ENCODE data around the gene GPALPP1.
"Not testable (repeated sequence)": the region's sequence is repeated elsewhere in the genome, so short reads cannot be mapped to it uniquely, and the experiment has no call there.

Gene GPALPP1

DNA sequence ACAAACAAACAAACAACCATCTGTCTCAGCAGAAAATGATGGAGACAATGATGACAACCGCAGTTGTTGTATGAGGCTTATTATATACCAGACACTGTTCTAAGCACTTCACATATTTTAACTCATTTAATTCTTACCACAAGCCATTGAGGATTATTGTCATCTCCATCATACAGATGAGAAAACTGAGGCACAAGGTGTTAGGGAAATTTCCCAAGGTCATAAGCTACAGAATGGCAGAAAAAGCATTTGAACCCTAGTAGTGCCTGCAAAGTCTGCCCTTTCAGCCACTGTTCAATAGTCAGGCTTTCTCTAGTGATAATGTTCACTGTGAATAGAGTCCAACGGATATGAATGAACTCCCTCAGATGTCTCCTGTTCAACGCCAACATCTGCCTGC lies 60.1 kb downstream of the GPALPP1 start:
- DNase-seq (ENCODE audit: extremely low read depth, low read depth): no peak
- TF ChIP-seq, protein P1, sequence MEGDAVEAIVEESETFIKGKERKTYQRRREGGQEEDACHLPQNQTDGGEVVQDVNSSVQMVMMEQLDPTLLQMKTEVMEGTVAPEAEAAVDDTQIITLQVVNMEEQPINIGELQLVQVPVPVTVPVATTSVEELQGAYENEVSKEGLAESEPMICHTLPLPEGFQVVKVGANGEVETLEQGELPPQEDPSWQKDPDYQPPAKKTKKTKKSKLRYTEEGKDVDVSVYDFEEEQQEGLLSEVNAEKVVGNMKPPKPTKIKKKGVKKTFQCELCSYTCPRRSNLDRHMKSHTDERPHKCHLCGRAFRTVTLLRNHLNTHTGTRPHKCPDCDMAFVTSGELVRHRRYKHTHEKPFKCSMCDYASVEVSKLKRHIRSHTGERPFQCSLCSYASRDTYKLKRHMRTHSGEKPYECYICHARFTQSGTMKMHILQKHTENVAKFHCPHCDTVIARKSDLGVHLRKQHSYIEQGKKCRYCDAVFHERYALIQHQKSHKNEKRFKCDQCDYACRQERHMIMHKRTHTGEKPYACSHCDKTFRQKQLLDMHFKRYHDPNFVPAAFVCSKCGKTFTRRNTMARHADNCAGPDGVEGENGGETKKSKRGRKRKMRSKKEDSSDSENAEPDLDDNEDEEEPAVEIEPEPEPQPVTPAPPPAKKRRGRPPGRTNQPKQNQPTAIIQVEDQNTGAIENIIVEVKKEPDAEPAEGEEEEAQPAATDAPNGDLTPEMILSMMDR (IDR thresholded peaks at IDR 0.05; ENCODE audit: low read depth, low read length): no peak

DNA sequence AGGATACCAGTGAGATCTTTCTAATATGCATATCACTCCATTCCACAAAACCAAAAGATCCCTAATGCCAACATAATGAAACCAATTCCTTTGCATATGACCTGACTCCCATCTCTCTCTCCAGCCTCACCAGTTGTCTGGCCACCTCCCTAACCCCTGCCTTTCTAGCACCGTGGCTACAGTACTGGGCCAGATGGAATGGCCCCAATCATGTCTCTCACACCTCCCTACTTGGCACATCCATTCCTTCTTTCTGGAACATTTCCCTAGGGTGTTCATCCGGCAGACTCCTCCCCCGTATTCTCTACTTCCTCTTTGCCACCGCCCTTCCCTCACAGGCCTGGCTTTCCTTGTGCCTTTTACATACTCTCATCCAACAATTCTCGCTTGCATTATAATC lies 62.0 kb downstream of the GPALPP1 start:
- TF ChIP-seq, protein P1 (IDR thresholded peaks at IDR 0.05; ENCODE audit: low read depth, low read length): no peak
- DNase-seq (ENCODE audit: extremely low read depth, low read depth): no peak

DNA sequence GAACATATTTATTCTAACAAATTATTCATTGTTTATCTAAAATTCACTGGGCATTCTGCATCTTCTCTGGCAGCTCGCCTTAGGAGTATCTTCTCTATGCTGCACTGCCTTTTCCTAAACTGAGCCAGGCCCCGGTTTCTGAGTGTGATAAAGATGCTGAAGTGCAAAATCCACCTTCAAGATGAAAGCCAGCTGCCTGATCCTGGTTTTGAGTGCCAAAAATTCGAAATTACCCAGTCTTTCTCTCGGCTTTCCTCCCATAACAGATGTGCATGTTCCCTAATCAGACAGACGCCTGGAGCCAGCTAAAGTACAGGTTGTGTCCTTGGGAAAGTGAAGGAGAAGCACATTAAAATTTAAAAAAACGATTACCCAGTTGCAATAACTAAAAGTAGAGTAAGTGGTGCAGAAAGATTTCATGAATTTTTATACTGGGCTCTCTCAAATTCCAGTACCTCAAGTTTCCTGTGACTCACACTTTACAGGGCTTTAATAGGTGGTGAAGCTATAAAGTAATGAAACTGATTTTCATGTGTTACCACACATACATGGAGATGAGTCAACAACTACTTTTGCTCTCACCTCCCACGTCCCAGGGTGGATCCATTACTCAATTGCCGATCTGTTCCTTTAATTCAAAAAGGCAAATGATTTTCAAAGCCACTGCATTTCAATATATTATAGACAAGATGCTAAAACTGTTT lies 66.0 kb downstream of the GPALPP1 start:
- TF ChIP-seq, protein P1 (IDR thresholded peaks at IDR 0.05; ENCODE audit: low read depth, low read length): no peak
- DNase-seq (ENCODE audit: extremely low read depth, low read depth): peak; percentile 39

DNA sequence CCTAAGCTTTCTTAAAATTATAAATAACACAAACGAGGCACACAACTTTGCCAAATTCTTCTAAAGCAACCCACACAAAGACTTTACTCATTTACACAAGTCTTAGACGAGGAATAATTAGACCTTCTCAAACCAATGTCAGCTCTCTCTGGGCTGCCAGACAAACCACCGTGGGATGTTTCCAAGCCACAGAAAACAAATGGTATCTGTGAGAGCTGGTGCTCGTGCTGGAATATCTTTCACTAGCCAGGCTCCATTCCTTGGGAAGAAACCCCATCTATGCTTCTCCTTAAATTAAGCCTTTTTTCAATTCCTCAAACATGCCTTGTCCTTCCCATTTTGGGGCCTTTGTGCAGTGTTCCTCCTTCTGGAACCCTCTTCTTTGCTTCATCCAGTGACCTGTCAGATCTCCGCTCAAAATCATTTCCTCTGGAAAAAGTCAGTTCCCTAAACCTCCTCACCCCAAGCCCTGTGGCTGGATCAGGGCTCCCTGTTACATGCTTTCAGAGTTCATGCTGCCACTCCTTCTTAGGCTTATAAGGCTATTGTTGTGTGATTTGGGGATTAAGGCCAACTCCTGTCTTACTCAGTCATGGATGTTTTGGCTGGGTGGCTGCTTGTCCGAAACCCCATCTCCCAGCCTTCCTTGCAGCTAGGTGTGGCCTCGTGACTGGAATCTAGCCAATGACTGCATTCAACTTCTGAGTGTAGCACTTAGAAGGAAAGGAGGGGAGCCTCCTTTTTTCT lies 66.7 kb downstream of the GPALPP1 start:
- peak; percentile 19 for DNase-seq (ENCODE audit: extremely low read depth, low read depth)
- TF ChIP-seq, protein P1 (IDR thresholded peaks at IDR 0.05; ENCODE audit: low read depth, low read length): no peak

DNA sequence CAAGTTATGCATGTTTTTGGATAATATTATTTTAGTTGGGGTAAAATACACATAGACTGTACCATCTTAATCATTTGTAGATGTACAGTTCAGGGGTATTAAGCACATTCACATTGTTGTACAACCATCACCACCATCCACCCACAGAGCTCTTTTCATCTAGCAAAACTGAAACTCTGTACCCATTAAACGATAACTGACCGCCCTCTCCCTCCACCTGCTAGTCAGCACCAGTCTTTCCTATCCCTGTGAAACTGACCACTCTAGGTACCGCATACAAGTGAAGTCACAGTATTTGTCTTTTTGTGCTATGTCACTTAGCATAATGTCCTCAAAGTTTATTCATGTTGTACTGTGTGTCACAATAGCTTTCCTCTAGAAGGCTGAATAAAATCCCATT lies 70.7 kb downstream of the GPALPP1 start:
- TF ChIP-seq, protein P1 (IDR thresholded peaks at IDR 0.05; ENCODE audit: low read depth, low read length): no peak
- DNase-seq (ENCODE audit: extremely low read depth, low read depth): no peak

DNA sequence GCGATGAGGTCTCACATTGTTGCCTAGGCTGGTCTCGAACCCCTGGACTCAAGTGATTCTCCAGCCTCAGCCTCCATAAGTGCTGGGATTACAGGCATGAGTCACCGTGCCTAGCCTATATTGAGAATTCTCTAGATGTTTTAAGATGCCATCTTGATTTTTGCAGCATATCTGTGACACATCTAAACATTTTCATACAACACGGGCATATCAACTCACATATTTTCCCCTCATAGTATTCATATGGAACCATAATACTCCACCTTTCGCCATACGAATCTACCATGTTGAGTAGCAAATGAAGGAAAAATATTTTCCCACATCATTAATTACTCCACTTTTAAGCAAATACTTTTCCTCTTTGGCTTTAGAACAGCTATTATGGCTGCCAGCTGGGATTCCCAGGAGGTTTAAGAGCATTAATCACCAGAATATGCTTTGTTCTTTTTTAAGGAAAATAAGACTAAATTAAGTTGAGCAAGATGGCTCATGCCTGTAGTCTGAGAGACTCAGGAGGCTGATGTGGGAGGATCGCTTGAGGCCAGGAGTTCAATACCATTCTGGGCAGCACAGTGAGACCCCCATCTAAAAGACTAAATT lies 74.0 kb downstream of the GPALPP1 start:
- no peak for DNase-seq (ENCODE audit: extremely low read depth, low read depth)
- TF ChIP-seq, protein P1 (IDR thresholded peaks at IDR 0.05; ENCODE audit: low read depth, low read length): no peak

DNA sequence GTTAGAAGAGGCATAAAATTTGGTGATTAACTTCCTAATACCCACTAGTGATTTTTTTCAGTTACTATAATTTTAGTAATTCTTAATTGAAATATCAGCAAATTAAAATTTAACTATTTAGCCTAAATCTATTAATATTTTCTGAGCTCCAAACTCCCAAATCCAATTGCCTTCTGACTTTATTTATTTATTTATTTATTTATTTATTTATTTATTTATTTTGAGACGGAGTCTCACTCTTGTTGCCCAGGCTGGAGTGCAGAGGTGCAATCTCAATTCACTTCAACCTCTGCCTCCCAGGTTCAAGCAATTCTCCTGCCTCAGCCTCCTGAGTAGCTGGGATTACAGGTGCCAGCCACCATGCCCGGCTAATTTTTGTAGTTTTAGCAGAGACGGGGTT lies 74.6 kb downstream of the GPALPP1 start:
- not testable (repeated sequence) for DNase-seq (ENCODE audit: extremely low read depth, low read depth)

Data from AG09319 (cell line).